GM12878 (cell line): ENCODE results near the gene INO80D. TPM values are rescaled to one million over a fixed set of nuclear protein-coding genes. Genes with fewer than 3 reads are reported as not detected.

Experiments
- ATAC-seq: fragments of 200-7000 bp; cut with Tn5 transposase; 3 replicates; pipeline ENCODE4 v1.9.1; 2020; ENCODE audit warnings: mild to moderate bottlenecking, moderate library complexity
- BruUV-seq: library from RNA; stranded (reverse); fragments of 400-500 nt; replicated peaks from 2 replicates; lab custom pipeline; 2021; lab: Mats Ljungman, UMichigan
- CTCF ChIA-PET: fragments of 300-600 bp; sonication (Branson Sonifier 250); formaldehyde crosslinking; extraction: SDS; loops from one replicate; lab custom pipeline; 2021; ENCODE audit warnings: inconsistent platforms; lab: Yijun Ruan, JAX
- POLR2A ChIA-PET: fragments of 350-600 bp; formaldehyde crosslinking; extraction: SDS; loops from one replicate; lab custom pipeline; 2021; ENCODE audit warnings: inconsistent platforms; lab: Charles Lee
- RAD21 ChIA-PET: fragments of 300-600 bp; sonication (Branson Sonifier 250); formaldehyde crosslinking; loops from one replicate; lab custom pipeline; 2023; ENCODE audit warnings: antibody characterized with exemption; ENCODE audit not compliant: unreplicated experiment; lab: Charles Lee
- SMC1A ChIA-PET: fragments of 300-600 bp; sonication (Branson Sonifier 250); formaldehyde crosslinking; loops from one replicate; lab custom pipeline; 2023; ENCODE audit not compliant: unreplicated experiment, uncharacterized antibody; lab: Charles Lee
- DNase-seq: peaks from one replicate; pipeline ENCODE4 v3.0.0-alpha.2; 2011; ENCODE audit warnings: low read depth, low spot score
- FAIRE-seq: peaks from 3 replicates; lab custom pipeline; 2011; peaks lifted over from hg19 to GRCh38; lab: Jason Lieb, UNC
- H2AFZ ChIP-seq: 2 replicates; pipeline ENCODE4 v1.6.0; 2011; ENCODE audit warnings: low read depth, low read length, control low read depth; ENCODE audit not compliant: control insufficient read depth
- H3K27ac ChIP-seq: 2 replicates; pipeline ENCODE4 v1.5.1; 2011; ENCODE audit warnings: control low read depth; ENCODE audit not compliant: control insufficient read depth, insufficient read depth
- H3K27me3 ChIP-seq, 2 experiments: replicated peaks in 1 of 2; 2 replicates each; pipeline versions ENCODE4 v1.6.0 to v1.6.1; 2011; ENCODE audit warnings: low read length in 1 of 2; ENCODE audit not compliant: control insufficient read depth in 2 of 2, insufficient read depth in 2 of 2
- H3K36me3 ChIP-seq, 2 experiments: 2 replicates each; pipeline ENCODE4 v1.5.1; 2011; ENCODE audit warnings: low read length in 1 of 2; ENCODE audit not compliant: control insufficient read depth in 2 of 2, insufficient read depth in 2 of 2
- H3K4me1 ChIP-seq: 2 replicates; pipeline ENCODE4 v1.6.1; 2011; ENCODE audit warnings: mild to moderate bottlenecking, low read length, moderate library complexity, mixed read lengths; ENCODE audit not compliant: control insufficient read depth, insufficient read depth
- H3K4me2 ChIP-seq: 2 replicates; pipeline ENCODE4 v1.6.0; 2011; ENCODE audit warnings: control low read depth; ENCODE audit not compliant: control insufficient read depth, insufficient read depth
- H3K4me3 ChIP-seq: fragments of 200-600 bp; sonication (generic); 2 replicates; pipeline ENCODE4 v1.5.1; 2016
- H3K79me2 ChIP-seq: 2 replicates; pipeline ENCODE4 v1.6.0; 2011; ENCODE audit warnings: low read length; ENCODE audit not compliant: control insufficient read depth, insufficient read depth
- H3K9ac ChIP-seq: 2 replicates; pipeline ENCODE4 v1.8.0; 2011; ENCODE audit warnings: low read length, control low read depth, mixed read lengths; ENCODE audit not compliant: control insufficient read depth, insufficient read depth
- H3K9me3 ChIP-seq: replicated peaks from 3 replicates; pipeline ENCODE4 v1.5.1; 2011; ENCODE audit warnings: mild to moderate bottlenecking, low read length; ENCODE audit not compliant: control insufficient read depth, insufficient read depth
- H4K20me1 ChIP-seq: 2 replicates; pipeline ENCODE4 v1.6.0; 2011; ENCODE audit not compliant: control insufficient read depth, insufficient read depth
- CBX5 ChIP-seq: sonication (generic); IDR thresholded peaks from 2 replicates; pipeline ENCODE4 v1.6.1; 2016; ENCODE audit warnings: low read depth, moderate library complexity, mild to moderate bottlenecking, inconsistent platforms
- KAT2A ChIP-seq: conservative IDR thresholded peaks from 2 replicates; pipeline ENCODE4 v1.6.1; 2011; ENCODE audit warnings: low read depth, low read length; ENCODE audit not compliant: control insufficient read depth
- KDM1A ChIP-seq: fragments of 200-600 bp; sonication (generic); IDR thresholded peaks from 2 replicates; pipeline ENCODE4 v1.6.1; 2016; ENCODE audit warnings: borderline replicate concordance
- MTA3 ChIP-seq: IDR thresholded peaks from 2 replicates; pipeline ENCODE4 v1.6.1; 2012; ENCODE audit warnings: low read length, inconsistent platforms, borderline replicate concordance
- NFXL1 ChIP-seq: fragments of 450-650 bp; IDR thresholded peaks from 2 replicates; pipeline ENCODE4 v1.6.1; 2017; ENCODE audit warnings: antibody characterized with exemption, mild to moderate bottlenecking, borderline replicate concordance
- NRF1 ChIP-seq: conservative IDR thresholded peaks from 2 replicates; pipeline ENCODE4 v1.6.1; 2011; ENCODE audit warnings: mild to moderate bottlenecking, low read depth, low read length, improper control_type of control experiment
- PAX8 ChIP-seq: fragments of 450-650 bp; IDR thresholded peaks from 2 replicates; pipeline ENCODE4 v1.6.1; 2017; ENCODE audit warnings: mild to moderate bottlenecking, moderate library complexity
- POLR2AphosphoS2 ChIP-seq: IDR thresholded peaks from 2 replicates; pipeline ENCODE4 v1.6.1; 2011; ENCODE audit warnings: low read depth, mild to moderate bottlenecking, low read length, improper control_type of control experiment, moderate library complexity
- POLR2AphosphoS5 ChIP-seq: IDR thresholded peaks from 2 replicates; pipeline ENCODE4 v1.6.1; 2011; ENCODE audit warnings: mild to moderate bottlenecking, low read length, inconsistent platforms
- RFX5 ChIP-seq: IDR thresholded peaks from 2 replicates; pipeline ENCODE4 v1.6.1; 2011; ENCODE audit warnings: low read depth, low read length, improper control_type of control experiment
- TCF12 ChIP-seq: IDR thresholded peaks from 2 replicates; pipeline ENCODE4 v1.6.1; 2011; ENCODE audit warnings: low read depth, mild to moderate bottlenecking, low read length
- WGBS: methylation state at CpG from one replicate; pipeline ENCODE4 v1.1.6; 2016; ENCODE audit warnings: low lambda C conversion rate; ENCODE audit not compliant: insufficient replicate concordance, insufficient coverage; ENCODE audit errors: missing lambda C conversion rate; 5-methylcytosine and 5-hydroxymethylcytosine counted together
- in situ Hi-C: fragments of 300-500 bp; cut with MboI; formaldehyde crosslinking; loops from 9 replicates; pipeline ENCODE4 v1.14.3; 2018; ENCODE audit warnings: mixed read lengths
- intact Hi-C: fragments of 100-400 bp; cut with micrococcal nuclease; formaldehyde crosslinking; loops from one replicate; pipeline ENCODE4 v1.14.2; 2022; ENCODE audit not compliant: unreplicated experiment
- polyA plus RNA-seq, 11 experiments: library from polyadenylated mRNA; depleted of rRNA in 4 of 11; unstranded in 6 of 11; stranded (reverse) in 5 of 11; fragments of >200 nt; fragmentation: Nextera tagmentation in 4 of 11; fragmentation: Illumina TruSeq in 1 of 11; extraction: Ambion mirVana in 4 of 11; extraction: Trizol in 1 of 11; gene quantifications; 1 replicate in 1 of 11; 2 replicates in 10 of 11; pipeline versions ENCODE4 v1.2.1 to v1.2.3, GENCODE V29; 2011 to 2016; ENCODE audit warnings: inconsistent platforms in 2 of 11, missing spikeins in 2 of 11, low read depth in 1 of 11
- total RNA-seq, 4 experiments: library from RNA; depleted of rRNA in 3 of 4; stranded (reverse); fragments of >200 nt in 3 of 4; fragmentation: Illumina TruSeq in 1 of 4; extraction: Trizol in 1 of 4; gene quantifications; 2 replicates each; pipeline versions ENCODE4 v1.2.1 to v1.2.3, GENCODE V29; 2013 to 2021
- TF ChIP-seq, protein P1 (sequence below): IDR thresholded peaks from 2 replicates; pipeline ENCODE4 v1.6.1; 2012; ENCODE audit warnings: low read depth, low read length, improper control_type of control experiment
- TF ChIP-seq, protein P2 (sequence below): fragments of 450-650 bp; IDR thresholded peaks from 2 replicates; pipeline ENCODE4 v1.6.1; 2018; ENCODE audit warnings: borderline replicate concordance, mild to moderate bottlenecking; ENCODE audit not compliant: partially characterized antibody
- TF ChIP-seq, protein P3 (sequence below): IDR thresholded peaks from 2 replicates; pipeline ENCODE4 v1.6.1; 2012; ENCODE audit warnings: low read depth, low read length, improper control_type of control experiment
- TF ChIP-seq, protein P4 (sequence below): fragments of 450-650 bp; IDR thresholded peaks from 2 replicates; pipeline ENCODE4 v1.6.1; 2017; ENCODE audit warnings: low read depth, mild to moderate bottlenecking, moderate library complexity

The INO80D gene
- total and polyA plus RNA-seq, 10 of the 15 experiments (the other 5 are each of a cell fraction or from before 2014, with no cell fraction given), result 0.73 to 16.3 (median 4.7) TPM

DNA sequence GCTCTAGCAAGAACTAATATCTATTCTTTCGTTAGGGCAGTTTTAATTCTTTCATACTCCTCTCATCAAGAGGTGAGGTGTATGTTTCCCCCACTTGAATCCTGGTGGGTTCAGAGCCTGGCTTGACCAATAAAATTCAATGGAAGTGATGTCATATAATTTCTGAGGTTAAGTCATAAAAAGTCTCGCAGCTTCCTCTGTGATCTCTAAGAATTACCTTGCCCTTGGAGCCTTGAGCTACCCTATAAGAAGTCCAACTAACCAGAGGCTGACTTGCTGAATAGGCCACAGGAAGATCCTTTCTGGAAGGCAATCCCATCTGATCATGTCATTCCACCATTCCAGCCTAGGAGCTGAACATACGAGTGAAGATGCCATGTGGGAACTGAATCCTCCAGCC lies 26.1 kb upstream of the INO80D start:
- CTCF ChIA-PET, result interaction anchor here (1.3 kb wide), 1 partner anchor 15 kb away, joined by 3 read pairs; no protein-coding TSS in a partner anchor
- H3K4me1 ChIP-seq, result no peaks in the 10 kb centered on the region
- in situ Hi-C loops (no loop called here), intact Hi-C loops (no loop called here)
- no peaks in the 10 kb centered on the region; the same call in 2 of the 3 replicates for H3K9me3 ChIP-seq
- no peak overlapping the region for H3K9ac ChIP-seq
- FAIRE-seq (no peak), ATAC-seq (no peak), DNase-seq (no peak)
- H3K4me3 ChIP-seq, result no peak overlapping the region
- 89% methylated on average over 3 of the region's 3 CpGs for WGBS
- no peaks in the 10 kb centered on the region for H3K79me2 ChIP-seq
- TF ChIP-seq KAT2A (no peak), CBX5 (no peak), POLR2AphosphoS5 (no peak), MTA3 (no peak), TCF12 (no peak), PAX8 (no peak), NRF1 (no peak), NFXL1 (no peak), POLR2AphosphoS2 (no peak), KDM1A (no peak), RFX5 (no peak)
- TF ChIP-seq, protein P1, sequence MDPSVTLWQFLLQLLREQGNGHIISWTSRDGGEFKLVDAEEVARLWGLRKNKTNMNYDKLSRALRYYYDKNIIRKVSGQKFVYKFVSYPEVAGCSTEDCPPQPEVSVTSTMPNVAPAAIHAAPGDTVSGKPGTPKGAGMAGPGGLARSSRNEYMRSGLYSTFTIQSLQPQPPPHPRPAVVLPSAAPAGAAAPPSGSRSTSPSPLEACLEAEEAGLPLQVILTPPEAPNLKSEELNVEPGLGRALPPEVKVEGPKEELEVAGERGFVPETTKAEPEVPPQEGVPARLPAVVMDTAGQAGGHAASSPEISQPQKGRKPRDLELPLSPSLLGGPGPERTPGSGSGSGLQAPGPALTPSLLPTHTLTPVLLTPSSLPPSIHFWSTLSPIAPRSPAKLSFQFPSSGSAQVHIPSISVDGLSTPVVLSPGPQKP, result no peak
- TF ChIP-seq, protein P2, sequence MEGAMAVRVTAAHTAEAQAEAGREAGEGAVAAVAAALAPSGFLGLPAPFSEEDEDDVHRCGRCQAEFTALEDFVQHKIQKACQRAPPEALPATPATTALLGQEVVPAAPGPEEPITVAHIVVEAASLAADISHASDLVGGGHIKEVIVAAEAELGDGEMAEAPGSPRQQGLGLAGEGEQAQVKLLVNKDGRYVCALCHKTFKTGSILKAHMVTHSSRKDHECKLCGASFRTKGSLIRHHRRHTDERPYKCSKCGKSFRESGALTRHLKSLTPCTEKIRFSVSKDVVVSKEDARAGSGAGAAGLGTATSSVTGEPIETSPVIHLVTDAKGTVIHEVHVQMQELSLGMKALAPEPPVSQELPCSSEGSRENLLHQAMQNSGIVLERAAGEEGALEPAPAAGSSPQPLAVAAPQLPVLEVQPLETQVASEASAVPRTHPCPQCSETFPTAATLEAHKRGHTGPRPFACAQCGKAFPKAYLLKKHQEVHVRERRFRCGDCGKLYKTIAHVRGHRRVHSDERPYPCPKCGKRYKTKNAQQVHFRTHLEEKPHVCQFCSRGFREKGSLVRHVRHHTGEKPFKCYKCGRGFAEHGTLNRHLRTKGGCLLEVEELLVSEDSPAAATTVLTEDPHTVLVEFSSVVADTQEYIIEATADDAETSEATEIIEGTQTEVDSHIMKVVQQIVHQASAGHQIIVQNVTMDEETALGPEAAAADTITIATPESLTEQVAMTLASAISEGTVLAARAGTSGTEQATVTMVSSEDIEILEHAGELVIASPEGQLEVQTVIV, result no peak
- TF ChIP-seq, protein P3, sequence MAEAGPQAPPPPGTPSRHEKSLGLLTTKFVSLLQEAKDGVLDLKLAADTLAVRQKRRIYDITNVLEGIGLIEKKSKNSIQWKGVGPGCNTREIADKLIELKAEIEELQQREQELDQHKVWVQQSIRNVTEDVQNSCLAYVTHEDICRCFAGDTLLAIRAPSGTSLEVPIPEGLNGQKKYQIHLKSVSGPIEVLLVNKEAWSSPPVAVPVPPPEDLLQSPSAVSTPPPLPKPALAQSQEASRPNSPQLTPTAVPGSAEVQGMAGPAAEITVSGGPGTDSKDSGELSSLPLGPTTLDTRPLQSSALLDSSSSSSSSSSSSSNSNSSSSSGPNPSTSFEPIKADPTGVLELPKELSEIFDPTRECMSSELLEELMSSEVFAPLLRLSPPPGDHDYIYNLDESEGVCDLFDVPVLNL, result no peak
- TF ChIP-seq, protein P4, sequence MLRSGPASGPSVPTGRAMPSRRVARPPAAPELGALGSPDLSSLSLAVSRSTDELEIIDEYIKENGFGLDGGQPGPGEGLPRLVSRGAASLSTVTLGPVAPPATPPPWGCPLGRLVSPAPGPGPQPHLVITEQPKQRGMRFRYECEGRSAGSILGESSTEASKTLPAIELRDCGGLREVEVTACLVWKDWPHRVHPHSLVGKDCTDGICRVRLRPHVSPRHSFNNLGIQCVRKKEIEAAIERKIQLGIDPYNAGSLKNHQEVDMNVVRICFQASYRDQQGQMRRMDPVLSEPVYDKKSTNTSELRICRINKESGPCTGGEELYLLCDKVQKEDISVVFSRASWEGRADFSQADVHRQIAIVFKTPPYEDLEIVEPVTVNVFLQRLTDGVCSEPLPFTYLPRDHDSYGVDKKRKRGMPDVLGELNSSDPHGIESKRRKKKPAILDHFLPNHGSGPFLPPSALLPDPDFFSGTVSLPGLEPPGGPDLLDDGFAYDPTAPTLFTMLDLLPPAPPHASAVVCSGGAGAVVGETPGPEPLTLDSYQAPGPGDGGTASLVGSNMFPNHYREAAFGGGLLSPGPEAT, result no peak
- no peak overlapping the region for H3K4me2 ChIP-seq
- no peak overlapping the region for H2AFZ ChIP-seq
- no peaks in the 10 kb centered on the region for H3K27me3 ChIP-seq
- H3K36me3 ChIP-seq, result no peaks in the 10 kb centered on the region
- no TSS peak for BruUV-seq
- RAD21 ChIA-PET, result no interaction called here
- POLR2A ChIA-PET, result no interaction called here
- SMC1A ChIA-PET, result no interaction called here
- H4K20me1 ChIP-seq, result no peaks in the 10 kb centered on the region
- no peak overlapping the region for H3K27ac ChIP-seq
